GM12878 (cell line): ENCODE results near the gene BMPR2. TPM values are rescaled to one million over a fixed set of nuclear protein-coding genes. Genes with fewer than 3 reads are reported as not detected.

Experiments
- ATAC-seq: fragments of 200-7000 bp; cut with Tn5 transposase; 3 replicates; pipeline ENCODE4 v1.9.1; 2020; ENCODE audit warnings: mild to moderate bottlenecking, moderate library complexity
- BruUV-seq: library from RNA; stranded (reverse); fragments of 400-500 nt; replicated peaks from 2 replicates; lab custom pipeline; 2021; lab: Mats Ljungman, UMichigan
- CTCF ChIA-PET: fragments of 300-600 bp; sonication (Branson Sonifier 250); formaldehyde crosslinking; extraction: SDS; loops from one replicate; lab custom pipeline; 2021; ENCODE audit warnings: inconsistent platforms; lab: Yijun Ruan, JAX
- POLR2A ChIA-PET: fragments of 350-600 bp; formaldehyde crosslinking; extraction: SDS; loops from one replicate; lab custom pipeline; 2021; ENCODE audit warnings: inconsistent platforms; lab: Charles Lee
- RAD21 ChIA-PET: fragments of 300-600 bp; sonication (Branson Sonifier 250); formaldehyde crosslinking; loops from one replicate; lab custom pipeline; 2023; ENCODE audit warnings: antibody characterized with exemption; ENCODE audit not compliant: unreplicated experiment; lab: Charles Lee
- SMC1A ChIA-PET: fragments of 300-600 bp; sonication (Branson Sonifier 250); formaldehyde crosslinking; loops from one replicate; lab custom pipeline; 2023; ENCODE audit not compliant: unreplicated experiment, uncharacterized antibody; lab: Charles Lee
- DNase-seq: peaks from one replicate; pipeline ENCODE4 v3.0.0-alpha.2; 2011; ENCODE audit warnings: low read depth, low spot score
- FAIRE-seq: peaks from 3 replicates; lab custom pipeline; 2011; peaks lifted over from hg19 to GRCh38; lab: Jason Lieb, UNC
- H2AFZ ChIP-seq: 2 replicates; pipeline ENCODE4 v1.6.0; 2011; ENCODE audit warnings: low read depth, low read length, control low read depth; ENCODE audit not compliant: control insufficient read depth
- H3K27ac ChIP-seq: 2 replicates; pipeline ENCODE4 v1.5.1; 2011; ENCODE audit warnings: control low read depth; ENCODE audit not compliant: control insufficient read depth, insufficient read depth
- H3K27me3 ChIP-seq, 2 experiments: replicated peaks in 1 of 2; 2 replicates each; pipeline versions ENCODE4 v1.6.0 to v1.6.1; 2011; ENCODE audit warnings: low read length in 1 of 2; ENCODE audit not compliant: control insufficient read depth in 2 of 2, insufficient read depth in 2 of 2
- H3K36me3 ChIP-seq, 2 experiments: 2 replicates each; pipeline ENCODE4 v1.5.1; 2011; ENCODE audit warnings: low read length in 1 of 2; ENCODE audit not compliant: control insufficient read depth in 2 of 2, insufficient read depth in 2 of 2
- H3K4me1 ChIP-seq: 2 replicates; pipeline ENCODE4 v1.6.1; 2011; ENCODE audit warnings: mild to moderate bottlenecking, low read length, moderate library complexity, mixed read lengths; ENCODE audit not compliant: control insufficient read depth, insufficient read depth
- H3K4me2 ChIP-seq: 2 replicates; pipeline ENCODE4 v1.6.0; 2011; ENCODE audit warnings: control low read depth; ENCODE audit not compliant: control insufficient read depth, insufficient read depth
- H3K4me3 ChIP-seq: fragments of 200-600 bp; sonication (generic); 2 replicates; pipeline ENCODE4 v1.5.1; 2016
- H3K79me2 ChIP-seq: 2 replicates; pipeline ENCODE4 v1.6.0; 2011; ENCODE audit warnings: low read length; ENCODE audit not compliant: control insufficient read depth, insufficient read depth
- H3K9ac ChIP-seq: 2 replicates; pipeline ENCODE4 v1.8.0; 2011; ENCODE audit warnings: low read length, control low read depth, mixed read lengths; ENCODE audit not compliant: control insufficient read depth, insufficient read depth
- H3K9me3 ChIP-seq: replicated peaks from 3 replicates; pipeline ENCODE4 v1.5.1; 2011; ENCODE audit warnings: mild to moderate bottlenecking, low read length; ENCODE audit not compliant: control insufficient read depth, insufficient read depth
- H4K20me1 ChIP-seq: 2 replicates; pipeline ENCODE4 v1.6.0; 2011; ENCODE audit not compliant: control insufficient read depth, insufficient read depth
- CBFB ChIP-seq: IDR thresholded peaks from 2 replicates; pipeline ENCODE4 v1.6.1; 2016; ENCODE audit warnings: antibody characterized with exemption, low read depth
- CHD2 ChIP-seq: IDR thresholded peaks from 2 replicates; pipeline ENCODE4 v1.6.1; 2011; ENCODE audit warnings: low read depth, low read length, improper control_type of control experiment, borderline replicate concordance
- CHD4 ChIP-seq: fragments of 200-600 bp; sonication (generic); IDR thresholded peaks from 2 replicates; pipeline ENCODE4 v1.6.1; 2016; ENCODE audit warnings: mild to moderate bottlenecking
- DPF2 ChIP-seq: fragments of 450-650 bp; IDR thresholded peaks from 2 replicates; pipeline ENCODE4 v1.6.1; 2017; ENCODE audit warnings: mild to moderate bottlenecking
- E2F8 ChIP-seq: fragments of 450-650 bp; IDR thresholded peaks from 2 replicates; pipeline ENCODE4 v1.6.1; 2018; ENCODE audit warnings: mild to moderate bottlenecking, low read depth, moderate library complexity; ENCODE audit not compliant: partially characterized antibody
- IKZF1 ChIP-seq: fragments of 450-650 bp; conservative IDR thresholded peaks from 2 replicates; pipeline ENCODE4 v1.6.1; 2017; ENCODE audit warnings: antibody characterized with exemption, mild to moderate bottlenecking
- MAX ChIP-seq: IDR thresholded peaks from 2 replicates; pipeline ENCODE4 v1.6.1; 2012; ENCODE audit warnings: low read depth, low read length, improper control_type of control experiment
- MTA2 ChIP-seq: fragments of 450-650 bp; IDR thresholded peaks from 2 replicates; pipeline ENCODE4 v1.6.1; 2016; ENCODE audit warnings: low read depth, mild to moderate bottlenecking, moderate library complexity
- PAX5 ChIP-seq: IDR thresholded peaks from 2 replicates; pipeline ENCODE4 v1.6.1; 2011; ENCODE audit warnings: low read depth, low read length, borderline replicate concordance
- POLR2AphosphoS5 ChIP-seq: IDR thresholded peaks from 2 replicates; pipeline ENCODE4 v1.6.1; 2011; ENCODE audit warnings: mild to moderate bottlenecking, low read length, inconsistent platforms
- RELA ChIP-seq: fragments of 450-650 bp; IDR thresholded peaks from 2 replicates; pipeline ENCODE4 v1.8.0; 2014; ENCODE audit warnings: borderline replicate concordance; ENCODE audit not compliant: partially characterized antibody
- SUZ12 ChIP-seq: fragments of 200-600 bp; sonication (generic); IDR thresholded peaks from one replicate; pipeline ENCODE4 v1.6.1; 2018; ENCODE audit warnings: antibody characterized with exemption, mild to moderate bottlenecking; ENCODE audit not compliant: unreplicated experiment
- TBL1XR1 ChIP-seq: IDR thresholded peaks from 2 replicates; pipeline ENCODE4 v1.6.1; 2012; ENCODE audit warnings: low read depth, low read length, improper control_type of control experiment
- TCF12 ChIP-seq: IDR thresholded peaks from 2 replicates; pipeline ENCODE4 v1.6.1; 2011; ENCODE audit warnings: low read depth, mild to moderate bottlenecking, low read length
- TCF3 ChIP-seq: IDR thresholded peaks from 2 replicates; pipeline ENCODE4 v1.6.1; 2012; ENCODE audit warnings: low read depth, mild to moderate bottlenecking, low read length, borderline replicate concordance; ENCODE audit not compliant: insufficient read depth
- USF2 ChIP-seq: IDR thresholded peaks from 2 replicates; pipeline ENCODE4 v1.6.1; 2011; ENCODE audit warnings: low read depth, low read length, improper control_type of control experiment, borderline replicate concordance
- YBX1 ChIP-seq: fragments of 450-650 bp; IDR thresholded peaks from 2 replicates; pipeline ENCODE4 v1.6.1; 2016; ENCODE audit warnings: antibody characterized with exemption
- WGBS: methylation state at CpG from one replicate; pipeline ENCODE4 v1.1.6; 2016; ENCODE audit warnings: low lambda C conversion rate; ENCODE audit not compliant: insufficient replicate concordance, insufficient coverage; ENCODE audit errors: missing lambda C conversion rate; 5-methylcytosine and 5-hydroxymethylcytosine counted together
- in situ Hi-C: fragments of 300-500 bp; cut with MboI; formaldehyde crosslinking; loops from 9 replicates; pipeline ENCODE4 v1.14.3; 2018; ENCODE audit warnings: mixed read lengths
- intact Hi-C: fragments of 100-400 bp; cut with micrococcal nuclease; formaldehyde crosslinking; loops from one replicate; pipeline ENCODE4 v1.14.2; 2022; ENCODE audit not compliant: unreplicated experiment
- polyA plus RNA-seq, 11 experiments: library from polyadenylated mRNA; depleted of rRNA in 4 of 11; unstranded in 6 of 11; stranded (reverse) in 5 of 11; fragments of >200 nt; fragmentation: Nextera tagmentation in 4 of 11; fragmentation: Illumina TruSeq in 1 of 11; extraction: Ambion mirVana in 4 of 11; extraction: Trizol in 1 of 11; gene quantifications; 1 replicate in 1 of 11; 2 replicates in 10 of 11; pipeline versions ENCODE4 v1.2.1 to v1.2.3, GENCODE V29; 2011 to 2016; ENCODE audit warnings: inconsistent platforms in 2 of 11, missing spikeins in 2 of 11, low read depth in 1 of 11
- total RNA-seq, 4 experiments: library from RNA; depleted of rRNA in 3 of 4; stranded (reverse); fragments of >200 nt in 3 of 4; fragmentation: Illumina TruSeq in 1 of 4; extraction: Trizol in 1 of 4; gene quantifications; 2 replicates each; pipeline versions ENCODE4 v1.2.1 to v1.2.3, GENCODE V29; 2013 to 2021

Gene BMPR2
- total and polyA plus RNA-seq, 10 of the 15 experiments (the other 5 are each of a cell fraction or from before 2014, with no cell fraction given) = 2.4 to 33.0 (median 7.1) TPM

GRCh38 chr2:202454536-202454935 is 78.4 kb downstream of the BMPR2 start:
- DNase-seq = no peak
- CTCF ChIA-PET = no interaction called here
- no peak for FAIRE-seq
- Histone ChIP-seq H3K27me3 (no peaks in the 10 kb centered on the region), H3K4me1 (no peaks in the 10 kb centered on the region), H3K27ac (no peak overlapping the region), H3K36me3 (no peaks in the 10 kb centered on the region), H3K4me2 (no peak overlapping the region), H3K4me3 (no peak overlapping the region), H3K79me2 (no peaks in the 10 kb centered on the region), H4K20me1 (no peaks in the 10 kb centered on the region), H3K9me3 (no peaks in the 10 kb centered on the region), H2AFZ (no peak overlapping the region), H3K9ac (no peak overlapping the region)
- in situ Hi-C loops (no loop called here), intact Hi-C loops (no loop called here)
- WGBS = 81% methylated on average over 3 of the region's 3 CpGs
- TF ChIP-seq TCF3 = no peak
- no peak for TF ChIP-seq IKZF1
- TF ChIP-seq RELA = no peak
- TF ChIP-seq USF2 = no peak
- no peak for TF ChIP-seq CBFB
- TF ChIP-seq E2F8 = no peak
- no peak for TF ChIP-seq POLR2AphosphoS5
- no peak for TF ChIP-seq PAX5
- no peak for TF ChIP-seq DPF2
- TF ChIP-seq TCF12 = no peak
- TF ChIP-seq MTA2 = no peak
- no peak for TF ChIP-seq MAX
- no peak for TF ChIP-seq CHD2
- TF ChIP-seq TBL1XR1 = no peak
- no peak for TF ChIP-seq SUZ12
- TF ChIP-seq CHD4 = no peak
- no peak for TF ChIP-seq YBX1
- RAD21 ChIA-PET = no interaction called here
- BruUV-seq = no TSS peak
- POLR2A ChIA-PET = no interaction called here
- ATAC-seq = no peak
- SMC1A ChIA-PET = no interaction called here
